ENCODE results near the gene ARID1B.

The ARID1B gene

DNA sequence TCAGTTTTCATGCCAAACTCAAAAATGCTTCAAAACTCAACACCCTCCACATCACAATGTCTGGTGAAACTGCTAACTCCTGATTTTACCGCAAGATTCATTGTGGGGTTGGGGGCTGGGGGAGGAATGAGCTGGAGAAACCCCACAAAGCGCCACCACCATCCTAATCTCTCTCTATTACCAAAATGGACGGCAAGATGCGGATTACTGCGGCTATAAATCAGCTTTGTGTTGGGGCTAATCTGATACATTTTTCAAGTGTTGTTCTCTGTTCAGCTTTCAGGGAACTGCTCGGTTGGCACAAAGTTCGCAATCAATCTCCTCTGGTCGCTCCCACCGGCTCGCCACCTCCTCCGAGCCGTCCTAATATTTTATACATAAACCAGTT is 462.5 kb downstream of the ARID1B start:
- no peak for DNase-seq

DNA sequence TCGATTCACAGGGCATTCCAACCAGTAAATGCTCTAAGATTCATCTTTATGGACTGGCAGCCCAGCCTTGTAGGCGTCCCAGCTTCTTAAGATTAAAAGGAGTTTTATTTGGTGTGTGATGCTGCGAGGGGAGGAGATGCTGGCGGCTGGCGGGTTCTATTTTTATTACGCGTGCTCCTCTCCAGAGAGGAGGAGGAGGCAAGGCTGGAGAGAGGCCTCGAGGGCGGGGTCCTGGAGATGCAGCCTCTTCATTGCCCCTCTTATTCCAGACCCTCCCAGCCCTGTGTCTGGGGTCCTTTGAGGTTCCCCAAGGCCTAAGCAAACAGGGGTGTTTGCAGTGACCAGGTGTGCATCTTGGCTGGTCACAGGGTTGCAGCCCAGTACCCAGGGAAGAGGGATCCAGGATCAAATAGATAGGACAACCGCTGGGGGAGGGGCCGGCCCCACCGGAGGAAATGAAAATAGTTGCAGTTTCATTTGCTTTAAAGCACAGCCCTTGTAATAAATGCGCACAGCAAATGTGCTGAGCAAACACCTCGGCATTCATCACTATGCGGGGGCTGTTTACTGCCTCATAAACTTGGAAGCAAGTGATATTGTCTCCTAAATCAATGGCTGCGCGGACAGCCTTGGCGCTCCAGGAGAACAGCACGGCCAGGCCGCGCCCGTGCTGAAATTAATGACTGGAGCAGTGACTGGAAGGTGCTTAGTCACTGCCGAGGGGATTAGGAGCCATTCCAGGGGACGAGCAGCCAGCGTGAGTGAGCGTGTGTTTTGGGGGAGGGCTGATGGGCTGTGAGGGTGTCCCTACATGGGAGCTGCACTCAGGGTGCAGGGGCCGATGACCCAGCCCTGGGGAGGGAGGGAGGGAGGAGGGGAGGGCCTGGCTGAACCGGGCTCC is 463.1 kb downstream of the ARID1B start:
- no peak for DNase-seq

DNA sequence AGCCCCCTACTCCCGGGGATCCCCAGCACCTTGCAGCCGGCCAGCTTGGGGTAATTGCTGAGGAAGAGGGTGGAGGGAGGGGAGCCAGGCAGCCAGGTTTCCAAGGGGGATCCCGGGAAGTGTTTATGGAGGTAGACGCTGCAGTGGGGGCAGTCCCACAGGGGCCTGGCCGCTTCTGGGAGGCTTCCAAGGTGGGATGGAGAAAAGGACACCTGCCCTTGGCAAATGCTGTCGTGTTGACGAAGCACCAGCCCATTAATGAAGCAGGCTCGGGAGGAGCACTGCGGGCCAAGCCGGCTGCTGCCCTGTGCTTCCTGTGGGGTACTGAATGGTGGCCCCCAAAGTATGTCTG is 463.8 kb downstream of the ARID1B start:
- DNase-seq = no peak

DNA sequence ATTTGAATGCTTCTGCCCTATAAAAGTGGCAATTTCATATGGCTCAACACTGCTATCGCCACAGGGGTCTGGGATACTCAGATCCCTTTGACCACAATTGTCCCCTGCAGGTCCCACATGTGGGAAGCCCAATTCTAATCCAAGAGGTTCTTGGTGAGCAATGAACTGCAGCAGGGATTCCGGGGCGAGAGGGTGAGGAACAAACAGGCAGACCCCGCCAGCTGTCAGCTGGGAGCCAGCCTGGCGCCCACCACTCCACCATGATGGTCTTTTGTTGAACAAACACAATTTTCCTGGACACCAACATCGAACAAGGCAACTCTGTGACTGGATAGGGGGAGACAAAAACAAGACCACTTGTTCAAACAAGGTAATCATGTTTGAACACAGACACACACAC is 465.6 kb downstream of the ARID1B start:
- no peak for DNase-seq

DNA sequence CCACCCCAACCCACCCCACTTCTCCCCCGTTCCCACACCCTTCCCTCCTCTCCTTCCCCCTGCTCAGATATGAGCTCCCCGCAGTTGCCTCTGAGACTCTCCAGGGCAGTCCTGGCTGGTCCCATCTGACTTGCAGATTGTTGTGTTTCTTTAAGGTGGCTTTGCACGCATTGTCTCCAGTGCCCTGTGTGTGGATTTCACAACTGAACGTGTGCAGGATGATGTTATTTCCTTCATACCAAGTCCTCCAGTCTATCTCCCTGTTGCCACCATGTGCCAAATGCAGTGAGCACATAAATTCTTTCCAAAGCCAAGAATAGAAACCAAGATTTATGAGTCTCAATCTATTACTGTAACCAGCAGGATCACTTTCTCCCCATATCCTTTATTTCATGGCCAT is 467.0 kb downstream of the ARID1B start:
- no peak for DNase-seq

DNA sequence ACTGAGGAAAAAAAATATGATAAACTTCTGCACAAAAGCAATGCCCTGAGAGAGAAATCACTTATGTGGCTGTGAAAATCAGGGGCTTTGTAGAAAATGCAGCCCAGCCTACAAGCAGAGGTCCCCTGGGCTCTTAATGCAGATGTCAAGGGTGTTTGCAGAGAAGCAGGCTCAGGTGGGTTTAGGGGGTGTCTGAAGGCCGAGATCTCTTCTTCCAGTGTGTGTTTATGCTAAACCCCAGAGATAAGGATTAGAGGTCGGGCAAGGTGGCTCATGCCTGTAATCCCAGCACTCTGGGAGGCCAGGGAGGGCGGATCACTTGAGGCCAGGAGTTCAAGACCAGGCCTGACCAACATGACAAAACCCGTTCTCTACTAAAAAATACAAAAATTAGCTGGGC is 467.6 kb downstream of the ARID1B start:
- DNase-seq = no peak

DNA sequence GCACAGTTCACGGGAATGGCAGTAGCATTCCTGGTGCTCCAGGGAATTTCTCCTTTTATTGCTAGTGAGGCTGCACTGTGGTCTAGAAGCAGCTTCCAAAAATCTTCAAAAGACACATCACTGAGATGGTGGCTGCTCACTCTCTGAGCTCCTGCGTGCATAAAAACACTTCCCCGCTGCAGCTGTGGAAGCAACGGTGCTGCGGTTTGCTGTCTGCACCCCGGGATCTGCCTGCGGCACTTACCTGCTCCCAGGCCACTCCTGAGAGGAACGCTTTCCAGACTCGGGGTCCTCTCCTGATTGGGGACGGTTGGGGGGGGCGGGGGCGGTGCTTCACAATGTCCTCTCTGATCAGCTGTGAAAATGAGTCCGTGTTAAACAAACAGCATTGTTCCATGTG is 468.3 kb downstream of the ARID1B start:
- DNase-seq = no peak

DNA sequence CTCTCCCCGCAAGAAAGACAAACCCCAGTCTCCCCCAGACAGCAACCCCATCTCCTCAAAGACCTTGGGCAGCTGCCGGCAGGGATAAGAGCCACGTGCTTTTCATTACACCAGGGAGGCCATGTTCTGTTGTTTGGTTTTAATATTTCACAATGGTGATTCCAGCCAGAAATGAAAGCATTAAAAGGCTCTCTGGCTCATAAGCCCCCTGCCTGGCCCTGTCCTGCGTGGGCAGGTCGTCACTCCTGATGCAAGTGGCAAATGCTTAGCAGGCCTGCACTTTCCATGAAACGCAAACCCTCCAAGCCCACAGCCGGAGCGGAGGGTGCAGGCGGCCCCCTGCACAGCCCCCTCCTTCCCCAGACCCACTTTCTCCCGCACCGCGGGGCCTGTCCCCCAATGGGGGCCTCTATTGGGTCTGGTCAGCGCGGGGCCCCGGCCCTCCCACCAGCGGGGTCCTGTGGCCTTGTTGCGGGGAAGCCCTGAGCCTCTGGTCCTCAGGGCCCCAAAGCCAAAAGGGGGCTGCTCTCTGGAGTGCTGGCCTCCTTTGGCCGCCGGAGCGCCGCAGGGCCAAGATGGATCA is 469.0 kb downstream of the ARID1B start:
- DNase-seq = no peak

DNA sequence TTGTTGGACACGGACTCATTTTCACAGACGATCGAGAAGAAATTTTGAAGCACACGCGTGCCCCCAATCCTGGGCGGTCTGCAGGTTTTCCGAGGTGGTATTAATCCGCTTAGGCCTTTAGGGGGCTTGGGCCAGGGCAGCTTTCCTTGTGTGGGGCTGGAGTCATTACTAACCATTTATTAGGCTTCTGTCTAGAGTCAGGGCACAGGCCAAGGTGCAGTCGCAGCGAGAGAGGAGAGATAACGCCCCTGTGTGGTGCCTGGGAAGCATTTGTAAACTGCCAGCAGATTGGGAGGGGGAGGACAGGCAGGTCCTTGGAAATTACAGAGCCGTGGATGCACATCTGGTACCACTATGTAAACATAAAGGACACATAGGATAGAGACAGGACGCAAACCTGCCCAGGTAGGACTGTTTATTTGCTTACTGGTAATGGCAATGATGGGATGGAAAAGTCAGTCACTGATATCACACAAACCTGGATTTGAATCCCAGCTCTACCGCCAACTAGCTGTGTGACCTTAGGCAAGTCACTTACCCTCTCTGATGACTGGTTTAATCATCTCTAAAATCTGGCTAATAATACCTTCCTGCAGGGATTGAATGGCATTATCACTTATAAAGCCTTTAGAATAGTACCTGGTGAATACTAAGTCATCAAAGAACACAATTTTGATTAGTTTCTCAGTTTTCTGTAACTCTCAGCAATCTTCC is 469.8 kb downstream of the ARID1B start:
- DNase-seq = no peak

DNA sequence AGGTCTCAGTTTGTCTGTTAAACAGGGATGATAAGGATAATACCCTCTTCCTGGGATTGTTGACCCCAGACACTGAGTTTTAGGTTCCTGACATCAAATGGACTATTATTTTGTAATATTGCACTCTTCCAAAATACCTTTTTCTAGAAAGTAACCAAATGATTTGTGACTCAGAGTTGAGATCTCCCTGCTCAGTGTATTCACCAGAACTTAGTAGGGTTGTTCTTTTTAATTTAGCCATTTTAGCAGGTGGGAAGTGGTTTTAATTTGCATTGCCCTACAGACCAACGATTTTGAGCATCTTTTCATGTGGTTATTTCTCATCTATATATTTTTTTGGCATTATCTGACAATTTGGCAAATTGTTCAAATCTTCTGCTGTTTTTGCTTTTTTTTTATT is 471.1 kb downstream of the ARID1B start:
- no peak for DNase-seq

DNA sequence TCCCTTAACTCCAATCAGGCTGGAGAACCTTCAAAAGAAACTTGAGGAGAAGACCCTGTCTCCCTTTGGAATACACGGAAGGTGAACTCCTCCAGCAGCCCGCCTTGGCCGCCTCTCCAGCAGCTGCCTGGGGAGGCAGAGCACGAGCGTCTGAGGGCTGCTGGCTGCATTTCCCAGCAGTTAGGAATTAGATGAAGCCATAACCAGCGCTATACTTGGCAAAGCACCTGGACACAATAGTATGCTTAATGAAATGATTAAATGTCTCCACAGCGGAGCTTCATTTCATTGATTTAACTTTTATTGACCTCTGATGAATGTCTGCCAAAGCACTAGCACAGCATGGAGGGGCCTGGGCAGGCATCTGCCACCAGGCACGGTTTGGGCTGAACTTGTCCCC is 472.6 kb downstream of the ARID1B start:
- no peak for DNase-seq

DNA sequence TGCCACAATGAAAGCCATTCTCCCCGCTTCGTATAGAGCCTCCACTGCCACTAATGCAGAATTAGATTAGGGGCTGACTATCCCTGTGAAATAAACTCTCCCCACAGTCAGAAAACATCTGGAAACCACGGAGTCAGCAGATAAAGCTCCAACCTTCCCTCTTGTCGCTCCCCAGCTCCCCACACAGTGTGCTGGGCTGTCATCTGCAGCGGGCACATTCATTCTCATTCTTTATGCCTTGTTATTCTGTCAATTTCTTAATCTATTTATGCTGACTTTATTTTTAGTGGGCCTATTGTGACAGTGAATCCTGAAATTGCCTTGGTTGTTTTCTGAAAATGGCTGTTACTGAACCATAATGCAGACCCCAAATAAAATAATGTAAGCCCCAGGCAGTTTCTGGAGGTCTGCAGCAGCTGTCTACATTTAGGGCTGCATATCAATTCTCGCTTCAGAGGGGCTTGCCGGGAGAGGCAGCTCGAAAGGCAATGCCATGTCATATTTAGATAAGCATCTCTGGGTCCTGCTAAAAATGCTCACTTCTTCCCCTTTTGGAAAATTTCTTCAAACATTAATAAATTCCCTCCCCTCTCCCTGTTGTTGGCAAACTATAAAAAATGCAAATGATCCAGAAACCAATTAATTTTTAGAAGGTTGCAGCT is 474.5 kb downstream of the ARID1B start:
- no peak for DNase-seq

DNA sequence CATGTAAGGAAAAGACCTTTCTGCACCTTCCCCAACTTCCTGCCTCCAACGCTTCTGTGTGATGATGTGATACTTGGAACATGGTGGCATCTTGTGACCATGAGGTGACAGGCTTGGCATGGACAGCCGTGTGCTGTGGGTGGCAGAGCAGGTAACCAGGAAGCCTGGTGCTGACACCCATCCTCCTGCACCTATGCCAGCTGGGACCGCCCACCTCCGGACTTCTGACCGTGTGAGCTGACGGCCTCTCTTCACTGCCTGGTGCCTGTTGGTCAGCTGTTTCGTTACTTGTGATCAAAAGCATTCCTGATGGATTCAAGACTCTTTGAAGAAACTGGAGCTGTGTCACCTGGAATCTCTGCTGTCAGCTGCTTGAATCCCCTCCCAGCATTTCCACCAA is 475.8 kb downstream of the ARID1B start:
- no peak for DNase-seq

DNA sequence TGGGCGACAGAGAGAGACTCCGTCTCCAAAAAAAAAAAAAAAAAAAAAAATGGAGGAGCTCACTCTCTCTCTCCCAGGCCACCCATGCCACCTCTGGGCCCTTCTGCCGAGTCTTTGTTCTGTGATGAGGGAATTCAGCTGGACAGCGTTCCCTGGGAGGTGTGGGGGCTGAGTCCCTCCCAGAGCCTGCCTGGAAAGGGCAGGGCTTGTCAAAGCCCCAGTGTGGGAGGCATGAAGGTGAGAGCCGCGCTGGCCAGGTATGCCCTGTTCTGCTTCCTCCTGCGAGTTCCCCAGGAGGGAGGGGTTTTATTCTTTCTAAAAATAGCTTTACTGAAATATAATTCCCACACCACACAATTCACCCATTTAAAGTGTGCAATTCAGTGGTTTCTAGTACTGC is 476.5 kb downstream of the ARID1B start:
- no peak for DNase-seq

DNA sequence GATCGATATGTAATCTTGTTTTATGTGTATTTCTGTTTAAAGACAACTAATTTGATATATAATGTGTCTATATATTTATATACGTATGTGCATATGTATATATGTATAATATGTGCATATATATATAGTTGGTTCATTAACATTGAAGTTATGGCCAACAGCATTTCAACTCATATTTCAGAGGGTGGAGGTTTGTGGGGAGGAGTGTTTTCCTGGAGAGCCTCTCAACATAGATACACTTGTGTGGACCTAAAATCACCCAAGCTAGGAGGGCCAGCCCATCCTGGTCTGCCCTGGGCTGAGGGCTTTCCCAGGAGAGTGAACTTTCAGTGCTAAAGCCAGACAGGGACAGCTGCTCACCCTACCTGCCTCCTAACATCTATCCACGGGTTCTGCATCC is 477.4 kb downstream of the ARID1B start:
- no peak for DNase-seq

DNA sequence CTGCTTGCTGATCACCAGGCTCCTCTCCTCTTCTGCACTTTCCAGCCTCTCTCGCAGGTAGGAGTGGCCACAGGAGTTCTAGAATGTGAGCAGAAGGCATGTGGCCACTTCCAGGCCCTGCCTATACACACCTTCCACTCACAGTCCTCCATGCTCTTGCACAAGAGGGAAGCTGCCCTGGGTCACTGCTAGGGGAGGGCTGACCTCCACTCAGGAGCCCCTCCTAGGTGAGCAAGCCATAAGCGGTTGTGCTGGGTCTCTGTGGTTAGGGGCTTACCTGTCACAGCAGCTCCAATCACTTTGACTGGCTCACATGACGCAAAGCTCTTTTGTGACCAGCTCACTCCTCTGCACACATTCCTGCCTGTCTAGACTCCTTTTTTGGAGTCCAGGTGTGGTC is 477.9 kb downstream of the ARID1B start:
- no peak for DNase-seq

DNA sequence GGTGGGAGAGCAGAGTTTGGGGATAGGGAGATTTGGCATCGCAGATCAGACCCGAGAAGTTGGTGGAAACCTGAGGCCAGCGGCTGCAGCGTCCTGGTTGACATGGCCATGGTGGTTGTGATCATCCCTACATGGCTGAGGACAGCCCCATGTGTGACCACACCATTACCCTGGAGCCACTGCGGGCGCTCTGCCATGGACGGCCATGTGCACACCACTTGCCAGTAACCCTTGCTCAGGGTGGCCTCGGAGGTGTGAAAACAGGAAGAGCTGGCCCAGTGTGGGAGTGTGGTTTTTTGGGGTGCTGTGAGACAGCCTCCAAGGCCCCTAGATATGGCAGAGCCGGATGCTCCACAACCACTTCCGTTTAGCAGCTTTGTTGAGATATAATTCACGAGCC is 481.7 kb downstream of the ARID1B start:
- DNase-seq = no peak

DNA sequence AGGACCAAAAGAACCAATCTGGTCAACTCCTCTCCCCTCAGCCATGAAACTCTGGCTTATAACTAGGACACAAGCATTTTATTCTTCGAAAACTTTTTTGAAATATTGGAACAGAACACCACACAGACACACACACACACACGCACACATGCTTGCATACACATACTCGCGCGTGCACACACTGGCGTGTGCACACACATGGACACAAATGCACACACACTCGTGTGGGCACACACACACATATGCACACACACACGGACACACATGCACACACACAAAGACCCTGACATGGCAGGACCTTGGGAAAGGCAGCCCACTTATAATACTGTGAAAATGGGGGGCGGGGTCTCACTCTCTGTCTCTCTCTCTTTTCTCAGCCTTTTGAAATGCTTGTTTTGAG is 482.3 kb downstream of the ARID1B start:
- DNase-seq = no peak

Measured in effector CD4-positive, alpha-beta T cell (primary cell).